GM19240 (cell line): Measurements from ENCODE around the gene EXO1.
"Not testable (repeated sequence)": the region's sequence is repeated elsewhere in the genome, so short reads cannot be mapped to it uniquely, and the experiment has no call there.

Experiments
- DNase-seq: peaks from one replicate; pipeline ENCODE4 v3.0.0; 2011; ENCODE audit warnings: low spot score; ENCODE audit not compliant: insufficient read length

EXO1 gene

DNA sequence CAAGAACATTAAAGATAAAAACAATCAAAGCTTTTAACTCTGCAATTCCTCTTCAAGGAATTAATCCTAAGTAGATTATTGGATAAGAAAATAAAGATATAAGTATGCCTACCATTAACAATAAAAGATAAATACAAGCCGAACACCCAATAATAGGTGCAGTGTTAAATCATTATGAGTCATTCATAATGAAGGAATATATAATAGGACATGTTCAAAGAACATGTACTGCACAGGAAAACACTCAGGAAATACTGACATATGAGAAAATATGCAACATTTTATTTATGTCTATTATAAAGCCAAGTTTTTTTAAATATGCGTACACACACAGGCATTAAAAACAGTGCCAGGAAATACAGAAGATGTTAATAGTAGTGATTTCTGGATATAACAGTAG lies 11.1 kb upstream of the EXO1 start:
- DNase-seq, result no peak

DNA sequence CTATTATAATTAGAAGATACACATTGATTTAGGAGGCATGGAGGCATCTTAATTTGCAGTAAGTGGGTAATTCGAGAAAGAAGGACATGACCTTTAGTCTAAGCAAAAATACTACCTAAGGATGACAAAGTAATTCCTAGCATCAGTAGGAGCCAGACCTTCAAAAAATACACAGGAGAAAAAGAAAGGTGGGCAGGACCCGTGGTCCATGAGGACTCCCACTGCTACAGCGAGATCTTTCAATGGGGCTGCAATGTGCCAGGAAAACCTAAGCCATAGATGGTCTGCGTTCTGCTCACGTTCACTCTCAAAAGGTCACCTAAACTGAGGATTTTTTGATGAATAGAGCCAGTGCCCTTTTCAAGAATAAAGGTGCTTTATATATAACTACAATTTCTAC lies 10.6 kb upstream of the EXO1 start:
- no peak for DNase-seq

DNA sequence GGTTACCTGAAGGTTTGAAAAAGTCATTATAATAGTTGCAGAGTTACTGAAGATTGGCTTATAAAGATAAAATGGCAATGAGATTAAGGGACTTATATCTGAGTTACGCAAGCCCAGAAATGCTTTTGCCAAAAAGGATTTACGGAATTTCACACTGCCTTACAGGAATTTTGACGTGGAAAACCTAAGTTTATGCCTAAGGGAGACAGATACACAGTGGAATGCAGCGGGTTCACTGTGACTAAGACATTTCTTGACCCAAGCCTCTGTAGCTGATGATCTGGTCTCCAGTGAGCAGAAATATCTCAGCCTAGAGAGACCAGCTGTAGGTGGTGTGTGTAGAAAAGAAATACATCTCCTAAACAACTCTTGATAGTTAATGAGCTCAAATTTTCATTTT lies 10.1 kb upstream of the EXO1 start:
- no peak for DNase-seq

DNA sequence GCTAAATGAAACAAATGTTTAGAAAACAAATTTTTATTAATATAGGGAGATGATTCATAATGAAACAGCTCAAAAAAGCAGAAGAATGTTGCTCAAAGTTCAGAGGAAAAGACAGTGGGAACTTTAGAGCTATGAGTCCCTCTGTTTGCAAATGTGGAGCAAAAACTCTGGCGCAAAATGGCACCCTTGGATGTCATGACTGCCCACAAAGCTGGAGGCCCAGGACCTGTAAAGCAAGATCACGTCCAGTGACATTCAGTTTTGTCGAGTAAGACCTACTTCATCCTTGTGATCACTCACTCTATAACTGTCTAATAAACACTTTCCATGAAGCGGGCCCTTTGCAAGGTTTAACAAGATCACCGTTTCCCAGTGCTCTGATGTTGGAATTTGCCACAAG lies 9.1 kb upstream of the EXO1 start:
- DNase-seq, result no peak

DNA sequence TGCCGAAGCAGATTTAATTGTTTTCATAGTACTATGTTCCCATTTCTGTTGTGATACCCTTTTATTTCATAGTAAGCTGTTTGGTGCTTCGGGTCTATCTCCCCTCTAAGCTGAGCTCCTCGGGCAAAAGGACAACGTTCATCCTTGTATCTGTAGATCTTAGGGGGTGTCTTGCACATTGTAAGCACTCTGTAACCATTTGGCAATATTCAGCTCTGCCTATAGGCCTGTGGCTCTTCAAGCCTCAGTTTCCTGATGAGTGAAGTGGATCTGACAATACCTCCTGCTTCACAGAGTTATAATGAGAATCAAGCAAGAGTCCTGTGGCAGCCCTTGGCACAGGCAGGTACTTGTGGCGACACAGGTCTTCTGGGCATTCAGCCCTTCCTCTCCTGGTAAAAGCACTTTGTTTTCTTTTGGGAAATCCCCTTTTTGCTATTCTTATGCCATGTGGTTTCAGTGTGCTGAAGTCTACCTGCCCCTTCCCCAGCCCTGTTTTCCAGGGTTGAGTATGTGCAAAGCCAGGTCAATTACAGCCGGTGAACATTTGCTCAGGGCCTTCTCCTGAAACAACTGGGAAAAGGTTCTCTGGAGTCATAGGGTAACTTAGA lies 8.5 kb upstream of the EXO1 start:
- no peak for DNase-seq

DNA sequence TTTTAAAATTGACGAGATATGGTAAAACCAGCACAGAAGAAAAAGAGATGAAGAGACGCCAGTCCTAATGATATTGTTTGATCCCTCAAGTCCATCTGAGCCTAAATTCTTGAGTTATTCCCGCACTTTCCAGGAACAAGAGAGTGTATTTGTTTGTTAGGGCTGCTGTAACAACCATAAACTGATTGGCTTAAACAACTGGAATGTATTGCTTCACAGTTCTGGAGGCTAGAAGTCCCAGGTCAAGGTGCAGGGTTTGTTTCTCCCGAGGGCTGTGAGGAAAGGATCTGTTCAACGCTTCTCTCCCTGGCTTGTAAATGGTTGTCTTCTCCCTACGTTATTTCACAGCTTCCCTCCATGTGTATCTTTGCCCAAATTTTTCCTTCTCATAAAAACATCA lies 7.8 kb upstream of the EXO1 start:
- no peak for DNase-seq

DNA sequence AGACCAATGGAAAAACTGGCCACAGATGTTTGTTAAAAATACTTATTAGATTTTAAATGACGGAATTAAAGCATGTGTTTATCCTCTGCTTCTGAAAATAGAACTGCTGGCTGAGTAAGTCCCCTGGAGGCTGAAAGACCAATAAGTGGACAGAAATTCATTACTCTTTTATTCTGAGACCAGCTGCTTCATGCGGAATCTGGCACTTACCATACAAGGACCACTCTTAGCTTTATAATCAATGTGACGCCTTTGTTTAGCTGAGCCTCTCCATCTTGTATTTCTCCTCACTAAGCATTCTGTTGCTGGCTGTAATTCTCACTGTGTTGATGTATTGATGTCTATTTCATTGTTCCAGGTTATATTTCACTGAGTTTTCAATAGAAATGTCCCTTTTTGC lies 6.3 kb upstream of the EXO1 start:
- DNase-seq, result no peak

DNA sequence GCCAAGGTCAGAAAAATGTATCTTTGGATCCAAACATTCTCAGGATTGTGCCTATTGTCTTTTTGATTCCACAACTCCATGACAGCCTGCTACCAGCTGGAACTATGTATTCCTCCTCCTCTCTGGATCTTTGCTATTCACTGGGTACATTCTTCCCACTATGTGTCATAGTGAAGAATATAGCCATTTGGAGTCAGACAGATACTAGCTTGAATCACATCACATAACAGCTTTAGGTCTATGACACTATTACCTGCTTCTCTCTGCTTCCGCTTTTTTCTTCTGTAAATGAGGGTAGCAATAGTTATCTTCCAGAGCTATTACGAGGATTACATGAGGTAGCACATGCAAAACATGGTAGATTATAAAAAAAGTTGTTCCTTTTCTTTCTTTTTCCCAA lies 5.4 kb upstream of the EXO1 start:
- no peak for DNase-seq

DNA sequence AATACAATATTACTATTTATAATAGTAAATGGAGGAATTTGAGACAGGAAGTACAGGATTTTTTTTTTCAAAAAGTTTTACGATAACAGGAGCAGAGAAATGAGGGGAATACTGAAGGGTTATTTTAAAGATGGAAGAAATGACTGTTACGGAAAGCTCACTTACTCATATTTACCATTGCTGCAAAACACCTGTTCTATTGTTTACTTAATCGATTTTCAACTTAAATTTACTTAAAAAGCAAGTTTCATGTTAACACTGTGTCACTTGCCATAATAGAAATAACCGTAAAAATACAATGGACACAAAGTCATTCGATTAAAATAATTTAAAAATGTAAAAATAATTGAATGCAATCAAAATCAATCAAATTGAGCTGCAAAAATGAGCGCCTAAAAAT lies 3.4 kb upstream of the EXO1 start:
- DNase-seq, result no peak

DNA sequence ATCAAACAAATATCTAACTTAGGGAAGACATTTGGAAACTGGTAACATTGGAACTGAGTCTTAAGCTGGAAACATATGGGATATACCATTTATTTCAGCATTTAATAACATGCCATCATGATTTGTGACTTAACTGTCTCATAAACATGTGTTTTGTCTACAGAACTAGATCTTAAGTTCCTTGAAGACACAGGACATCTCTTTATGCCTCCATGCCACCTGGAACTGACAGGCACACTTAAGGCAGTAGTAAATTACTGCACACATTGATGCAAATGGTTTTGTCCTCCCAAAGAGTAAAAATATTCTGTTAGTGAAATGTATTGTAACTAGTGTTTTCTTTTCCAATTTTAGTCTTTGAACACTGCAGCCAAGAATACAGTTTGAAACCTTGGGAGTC lies 1.6 kb upstream of the EXO1 start:
- no peak for DNase-seq

DNA sequence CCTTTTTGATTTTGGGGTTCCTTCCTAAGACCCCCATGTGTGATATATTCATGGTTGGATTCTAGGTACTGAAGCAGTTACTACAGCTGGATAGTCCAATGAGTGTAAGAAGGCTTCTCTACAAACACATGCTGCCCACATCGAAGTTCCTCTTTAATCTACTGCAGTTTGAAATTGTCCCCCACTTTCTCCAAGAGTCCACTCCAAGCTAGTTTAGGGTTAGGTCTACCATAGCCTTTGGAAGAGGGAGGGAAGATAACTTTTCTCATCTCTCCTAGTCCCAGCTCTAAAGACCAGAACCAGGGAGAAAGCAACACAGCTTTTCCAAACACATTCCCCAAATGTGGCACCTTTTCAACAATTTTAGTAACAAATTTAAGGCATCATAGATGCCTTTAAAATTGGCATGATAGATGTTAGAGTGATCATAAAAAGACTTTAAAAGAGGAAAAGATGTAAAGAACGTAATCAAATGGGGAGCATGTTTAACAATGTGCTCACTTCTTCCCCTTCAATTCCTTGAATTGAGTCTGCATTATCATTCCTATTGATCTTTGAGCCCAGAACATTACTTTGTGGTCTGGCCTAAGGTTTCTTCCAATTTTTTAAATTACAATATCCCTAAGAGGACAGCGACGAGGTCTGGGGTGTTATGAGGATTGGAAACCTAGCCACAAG lies 1.0 kb upstream of the EXO1 start:
- DNase-seq, result no peak

DNA sequence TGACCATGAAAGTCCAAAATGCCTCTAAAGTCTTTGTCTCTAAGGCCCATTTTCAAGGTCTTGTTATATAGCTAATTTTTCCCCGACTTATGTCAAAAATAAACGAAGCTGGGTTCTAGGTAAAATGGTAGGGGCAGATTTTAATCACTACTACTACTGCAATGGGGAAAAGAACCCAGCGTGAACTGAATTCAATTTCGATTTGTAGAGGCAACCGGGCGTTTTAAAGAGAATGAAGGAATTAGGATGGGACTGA lies 536 bp upstream of the EXO1 start:
- DNase-seq, result no peak

DNA sequence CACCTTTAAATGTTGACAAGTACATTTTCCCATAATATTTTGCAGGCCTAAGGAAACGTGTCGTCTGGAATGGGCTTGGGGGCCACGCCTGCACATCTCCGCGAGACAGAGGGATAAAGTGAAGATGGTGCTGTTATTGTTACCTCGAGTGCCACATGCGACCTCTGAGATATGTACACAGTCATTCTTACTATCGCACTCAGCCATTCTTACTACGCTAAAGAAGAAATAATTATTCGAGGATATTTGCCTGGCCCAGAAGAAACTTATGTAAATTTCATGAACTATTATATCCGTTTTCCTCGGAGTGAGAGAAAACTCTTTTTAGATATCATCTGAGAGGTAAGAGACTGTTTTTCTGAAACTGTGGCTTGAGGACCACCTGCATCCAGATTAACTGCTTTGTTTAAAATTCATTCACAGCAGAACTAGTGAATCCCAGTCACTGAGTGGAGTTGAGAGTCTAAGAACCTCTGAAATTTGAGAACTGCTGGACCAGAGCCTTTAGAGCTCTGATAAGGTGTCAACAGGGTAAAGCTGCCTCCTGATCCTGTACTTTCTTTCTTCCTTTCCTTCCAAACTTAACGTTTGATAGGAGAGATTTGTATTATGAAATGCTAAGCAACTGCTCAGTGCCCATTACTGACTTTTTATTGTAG lies 811 bp downstream of the EXO1 start:
- DNase-seq, result no peak

DNA sequence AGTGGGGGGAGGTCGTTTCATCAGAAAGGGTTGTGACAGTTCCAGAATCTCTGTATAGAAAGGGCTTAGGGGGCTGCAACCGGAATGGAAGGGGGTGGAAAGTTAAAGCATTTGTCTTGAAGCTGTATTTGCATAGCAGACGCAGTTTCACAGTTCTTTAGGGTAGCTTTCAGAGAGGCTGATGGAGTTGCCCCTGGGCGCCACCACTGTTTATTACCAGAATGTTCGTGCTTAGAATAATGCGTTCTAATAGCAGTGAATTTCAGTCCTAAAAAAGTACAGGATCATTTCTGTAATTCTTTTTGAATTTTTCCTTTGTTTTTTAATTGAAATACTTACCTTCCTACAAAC lies 1.3 kb downstream of the EXO1 start:
- DNase-seq, result no peak

DNA sequence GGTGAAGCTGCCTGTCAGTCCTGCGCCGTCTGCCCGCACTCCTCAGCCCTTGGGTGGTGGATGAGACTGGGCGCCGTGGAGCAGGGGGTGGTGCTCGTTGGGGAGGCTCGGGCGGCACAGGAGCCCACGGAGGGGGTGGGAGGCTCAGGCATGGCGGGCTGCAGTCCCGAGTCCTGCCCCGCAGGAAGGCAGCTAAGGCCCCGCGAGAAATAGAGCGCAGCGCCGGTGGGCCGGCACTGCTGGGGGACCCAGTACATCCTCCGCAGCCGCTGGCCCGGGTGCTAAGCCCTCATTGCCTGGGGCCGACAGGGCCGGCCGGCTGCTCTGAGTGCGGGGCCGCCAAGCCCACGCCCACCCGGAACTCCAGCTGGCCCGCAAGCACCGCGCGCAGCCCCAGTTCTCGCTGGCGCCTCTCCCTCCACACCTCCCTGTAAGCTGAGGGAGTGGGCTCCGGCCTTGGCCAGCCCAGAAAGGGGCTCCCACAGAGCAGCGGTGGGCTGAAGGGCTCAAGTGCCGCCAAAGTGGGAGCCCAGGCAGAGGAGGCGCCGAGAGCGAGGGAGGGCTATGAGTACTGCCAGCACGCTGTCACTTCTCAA lies 7.6 kb downstream of the EXO1 start:
- DNase-seq, result not testable (repeated sequence)

DNA sequence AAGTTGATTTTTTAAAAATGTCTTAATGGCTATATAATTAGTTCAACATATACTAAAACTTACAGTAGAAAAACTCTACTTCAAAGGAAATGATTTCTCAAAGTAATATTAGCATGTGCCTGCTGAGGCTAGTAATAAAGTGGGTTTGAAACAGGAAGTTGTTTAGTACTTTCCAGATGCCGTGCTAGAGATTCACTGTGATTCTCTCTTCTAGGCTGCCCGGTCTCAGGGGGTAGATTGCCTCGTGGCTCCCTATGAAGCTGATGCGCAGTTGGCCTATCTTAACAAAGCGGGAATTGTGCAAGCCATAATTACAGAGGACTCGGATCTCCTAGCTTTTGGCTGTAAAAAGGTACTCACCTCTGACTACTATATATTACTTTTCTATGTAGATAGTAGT lies 9.1 kb downstream of the EXO1 start:
- DNase-seq, result no peak

DNA sequence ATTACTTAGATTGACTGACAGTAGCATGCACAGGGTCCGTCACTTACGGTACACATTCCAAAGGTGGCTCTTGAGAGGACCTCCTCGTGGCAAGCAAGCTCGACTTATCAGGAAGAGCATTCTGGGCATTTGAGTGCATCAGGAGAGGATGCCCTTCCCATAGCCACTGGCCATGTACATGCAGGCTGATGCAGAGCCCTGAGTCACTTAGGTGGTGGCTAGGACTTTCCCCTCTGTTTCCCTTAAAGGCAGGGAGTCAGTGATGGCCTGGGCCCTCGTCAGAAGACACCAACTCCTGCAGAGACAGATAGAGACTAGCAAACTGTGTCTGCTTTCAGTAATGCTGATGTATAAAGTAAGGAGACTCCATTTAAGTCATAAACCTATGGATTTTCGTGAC lies 12.9 kb downstream of the EXO1 start:
- DNase-seq, result no peak

DNA sequence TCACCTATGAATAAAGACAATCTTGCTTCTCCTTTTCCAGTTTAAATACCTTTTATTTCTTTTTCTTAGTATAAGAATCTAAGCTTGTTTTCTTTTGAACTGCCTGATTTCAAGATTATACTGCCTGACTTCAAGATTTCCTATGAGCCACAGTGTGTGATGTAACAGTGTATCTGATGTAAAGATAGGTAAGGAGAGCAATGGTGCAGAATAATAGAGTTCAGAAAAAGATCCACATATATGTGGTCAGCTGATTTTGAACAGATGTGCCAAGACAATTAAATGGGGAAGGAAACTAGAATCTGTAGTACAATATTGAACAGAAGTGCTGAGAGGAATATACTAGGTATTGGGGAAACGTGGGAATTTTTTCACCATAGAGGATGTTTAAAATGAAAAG lies 21.0 kb downstream of the EXO1 start:
- DNase-seq, result no peak

DNA sequence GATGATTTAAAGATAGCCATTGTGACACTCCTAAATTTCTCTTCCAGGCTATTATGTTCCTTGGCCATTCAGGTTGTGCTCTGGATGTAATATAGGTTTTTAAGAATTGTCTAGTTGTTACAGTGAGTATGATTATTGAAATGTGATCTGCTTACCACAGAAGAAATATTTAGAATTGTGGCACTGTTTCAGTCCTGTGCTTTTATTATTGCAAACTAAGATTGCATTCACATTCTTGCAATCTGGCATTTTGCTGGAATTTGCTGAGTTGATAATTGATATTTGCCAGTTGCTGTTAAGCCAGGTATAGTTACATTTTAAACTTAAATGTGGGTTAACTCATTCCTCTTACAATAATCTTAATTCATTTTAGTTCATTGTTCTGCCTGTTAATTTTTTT lies 22.3 kb downstream of the EXO1 start:
- DNase-seq, result no peak

DNA sequence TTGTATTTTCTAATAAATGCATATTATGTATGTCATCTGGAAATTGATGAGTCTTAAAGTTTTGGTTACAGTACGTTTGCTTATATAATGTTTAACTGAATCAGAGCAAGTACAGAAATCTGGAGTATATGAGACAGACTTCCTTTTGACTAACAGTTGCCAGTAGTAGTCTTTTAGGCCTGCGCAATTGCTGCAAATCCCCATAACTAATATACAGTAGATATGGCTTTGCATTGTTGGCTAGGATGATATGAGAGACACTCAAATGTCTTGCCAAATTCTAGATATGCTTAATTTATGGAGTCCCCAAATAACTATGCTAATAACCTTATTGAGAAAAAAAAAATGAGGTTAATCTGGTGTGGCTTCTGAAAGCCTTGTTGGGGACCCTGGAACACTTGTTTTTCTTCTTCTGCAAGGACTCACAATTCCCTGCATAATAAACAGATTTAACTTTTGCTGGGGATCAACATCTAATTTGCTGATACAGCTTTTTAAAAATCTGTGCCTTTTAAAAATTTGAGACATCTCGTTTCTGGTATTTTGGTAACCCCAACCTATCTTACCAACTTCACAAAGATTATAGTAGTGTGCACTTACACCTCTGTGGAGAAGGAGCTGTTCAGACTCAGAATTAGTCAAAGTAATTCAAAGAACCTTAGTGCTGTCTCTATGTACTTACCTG lies 22.9 kb downstream of the EXO1 start:
- no peak for DNase-seq

DNA sequence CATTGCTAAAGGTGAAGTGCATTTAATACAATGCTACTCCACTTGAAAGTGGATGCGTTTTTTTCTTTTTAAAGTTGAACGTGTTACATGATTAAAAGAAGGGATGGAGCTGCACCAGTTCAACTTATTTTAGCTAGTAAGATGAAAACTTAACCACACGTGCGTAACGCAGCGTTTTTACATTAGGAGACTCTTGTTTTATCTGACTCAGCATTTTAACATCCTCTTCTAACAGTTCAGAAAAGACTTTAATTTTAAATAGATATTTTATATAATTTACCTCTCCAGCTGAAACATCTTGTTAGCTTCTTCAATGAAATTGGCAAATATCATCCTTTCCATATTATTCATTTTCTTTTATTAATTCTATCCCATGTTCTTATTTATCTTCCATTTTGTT lies 33.4 kb downstream of the EXO1 start:
- DNase-seq, result no peak

DNA sequence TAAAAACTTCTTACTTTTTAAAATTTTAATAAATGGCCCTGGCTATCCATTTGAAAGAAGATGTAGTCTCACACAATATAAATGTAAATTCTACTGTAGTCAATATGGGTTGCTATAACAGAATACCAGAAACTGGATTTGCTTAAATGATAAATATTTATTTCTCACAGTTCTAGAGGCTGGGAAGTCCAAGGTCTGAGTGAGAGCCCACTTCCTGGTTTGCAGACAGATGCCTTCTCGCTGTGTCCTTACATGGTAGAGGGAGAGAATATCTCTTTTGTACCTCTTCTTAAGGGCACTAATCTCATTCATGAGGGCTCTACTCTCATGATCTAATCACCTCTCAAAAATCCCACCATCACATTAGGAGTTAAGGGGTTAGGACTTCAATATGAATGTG lies 35.2 kb downstream of the EXO1 start:
- DNase-seq, result no peak

DNA sequence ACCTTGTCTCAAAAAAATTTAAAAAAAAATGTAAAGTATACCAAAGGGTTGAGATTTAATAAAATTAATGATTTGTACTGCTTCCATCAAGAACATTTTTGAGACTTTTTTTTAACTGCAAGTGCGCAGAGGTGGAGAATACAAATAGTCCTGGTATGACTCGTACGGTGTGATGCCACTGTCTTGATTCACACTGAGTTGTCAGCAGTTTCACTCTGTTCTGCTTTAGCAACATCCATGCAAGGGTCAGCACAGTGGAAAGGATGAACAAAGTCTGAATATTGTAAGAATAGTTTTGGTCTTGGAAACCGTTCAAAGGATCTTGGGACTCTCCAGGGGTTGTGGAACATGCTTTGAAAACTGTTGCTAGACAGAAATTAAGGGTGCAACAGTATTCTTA lies 40.2 kb downstream of the EXO1 start:
- no peak for DNase-seq
